ENCODE measurements around the gene TNFRSF13B. TPM values are rescaled to one million over a fixed set of nuclear protein-coding genes. Genes with fewer than 3 reads are reported as not detected.

The TNFRSF13B gene
- total RNA-seq, 4 donors from 2014 or later, result 0.66 TPM; not detected in 3

GRCh38 chr17:16944334-16945135 lies 27.4 kb downstream of the TNFRSF13B start:
- Histone ChIP-seq H3K9me3 (peaks cover 0 to 16% (median 12%) of the 10 kb centered on the region in 4 donors), H3K27ac (replicated peaks in 1 of 4) (no peak overlapping the region), H3K4me1 (no peaks in the 10 kb centered on the region), H3K4me3 (no peak overlapping the region), H3K36me3 (no peaks in the 10 kb centered on the region), H3K27me3 (peaks cover 0 to 36% (median 0%) of the 10 kb centered on the region in 4 donors)
- intact Hi-C loops (cut with DNase I), result no loop called here
- 80% methylated on average over 10 of the region's 14 CpGs for WGBS
- TF ChIP-seq POLR2A (IDR thresholded peaks at IDR 0.05; ENCODE audit: low read depth) (no peak), EP300 (IDR thresholded peaks at IDR 0.05) (no peak), CTCF (IDR thresholded peaks at IDR 0.05) (no peak), POLR2AphosphoS5 (IDR thresholded peaks at IDR 0.05) (no peak)
- DNase-seq (ENCODE audit: extremely low spot score), result no peak

GRCh38 chr17:16943541-16944333 lies 28.2 kb downstream of the TNFRSF13B start:
- Histone ChIP-seq H3K9me3 (peaks cover 0 to 10% (median 7%) of the 10 kb centered on the region in 4 donors), H3K27me3 (peaks cover 0 to 38% (median 0%) of the 10 kb centered on the region in 4 donors), H3K4me3 (no peak overlapping the region), H3K4me1 (no peaks in the 10 kb centered on the region), H3K27ac (replicated peaks in 1 of 4) (no peak overlapping the region), H3K36me3 (no peaks in the 10 kb centered on the region)
- intact Hi-C loops (cut with DNase I), result no loop called here
- no peak for DNase-seq (ENCODE audit: extremely low spot score)
- WGBS, result 86% methylated on average over 15 of the region's 16 CpGs
- TF ChIP-seq POLR2AphosphoS5 (IDR thresholded peaks at IDR 0.05) (no peak), CTCF (IDR thresholded peaks at IDR 0.05) (no peak), POLR2A (IDR thresholded peaks at IDR 0.05; ENCODE audit: low read depth) (no peak)

- Histone ChIP-seq H3K36me3 (no peaks in the 10 kb centered on the region), H3K4me1 (no peaks in the 10 kb centered on the region), H3K27ac (replicated peaks in 1 of 4) (no peak overlapping the region), H3K27me3 (peaks cover 0 to 38% (median 0%) of the 10 kb centered on the region in 4 donors), H3K4me3 (no peak overlapping the region), H3K9me3 (peaks cover 0 to 2% (median 0%) of the 10 kb centered on the region in 4 donors)
- DNase-seq (ENCODE audit: extremely low spot score), result no peak
- intact Hi-C loops (cut with DNase I), result no loop called here
- WGBS, result 80% methylated on average over 2 of the region's 3 CpGs
- TF ChIP-seq POLR2AphosphoS5 (IDR thresholded peaks at IDR 0.05), result no peak
- TF ChIP-seq POLR2A (IDR thresholded peaks at IDR 0.05; ENCODE audit: low read depth), result no peak
- no peak for TF ChIP-seq CTCF (IDR thresholded peaks at IDR 0.05)
- no peak for TF ChIP-seq EP300 (IDR thresholded peaks at IDR 0.05)
Observed at GRCh38 chr17:16943032-16943352, 28.9 kb downstream of the TNFRSF13B start.

- 88% methylated on average over 18 of the region's 21 CpGs for WGBS
- no peak for DNase-seq (ENCODE audit: extremely low spot score)
- no peak for TF ChIP-seq POLR2AphosphoS5 (IDR thresholded peaks at IDR 0.05)
- no peak for TF ChIP-seq CTCF (IDR thresholded peaks at IDR 0.05)
- TF ChIP-seq EP300 (IDR thresholded peaks at IDR 0.05), result no peak
- no peak for TF ChIP-seq POLR2A (IDR thresholded peaks at IDR 0.05; ENCODE audit: low read depth)
Observed at GRCh38 chr17:16942141-16943031, 29.5 kb downstream of the TNFRSF13B start.

More at GRCh38 chr17:16942141-16943031, 29.5 kb downstream of the TNFRSF13B start:
- Histone ChIP-seq H3K4me3 (no peak overlapping the region), H3K36me3 (no peaks in the 10 kb centered on the region), H3K9me3 (no peaks in the 10 kb centered on the region), H3K27ac (replicated peaks in 1 of 4) (no peak overlapping the region), H3K4me1 (no peaks in the 10 kb centered on the region), H3K27me3 (peaks cover 0 to 38% (median 0%) of the 10 kb centered on the region in 4 donors)
- intact Hi-C loops (cut with DNase I), result no loop called here

Measured in esophagus muscularis mucosa (tissue), 4 donors.